NCI-H82 treated with DMSO at 0.1 percent for 48 hours (cell line): Measurements from ENCODE around the gene PTPRD.
A peak's percentile ranks its signal among the peaks of the same experiment; 100 is the strongest.

ENCODE experiments used
- DNase-seq: peaks from one replicate; lab custom pipeline; 2025; ENCODE audit not compliant: unreplicated experiment; lab: John Stamatoyannopoulos, UW

PTPRD gene

GRCh38 chr9:8674536-8674935, 1938.3 kb downstream of the PTPRD start:
- DNase-seq, result peak; percentile 2

GRCh38 chr9:8673830-8674229, 1939.0 kb downstream of the PTPRD start:
- no peak for DNase-seq

GRCh38 chr9:8670751-8671150, 1942.1 kb downstream of the PTPRD start:
- DNase-seq, result no peak

- DNase-seq, result peak; percentile 26
These were observed 1944.1 kb downstream of the PTPRD start for GRCh38 chr9:8668751-8669150.

GRCh38 chr9:8668231-8668630, 1944.6 kb downstream of the PTPRD start:
- no peak for DNase-seq

- DNase-seq, result no peak
These were observed 1946.7 kb downstream of the PTPRD start for GRCh38 chr9:8666060-8666459.

- DNase-seq, result no peak
These were observed 1952.4 kb downstream of the PTPRD start for GRCh38 chr9:8660383-8660782.

GRCh38 chr9:8659108-8659507, 1953.7 kb downstream of the PTPRD start:
- no peak for DNase-seq

GRCh38 chr9:8655071-8655470, 1957.7 kb downstream of the PTPRD start:
- no peak for DNase-seq

- no peak for DNase-seq
These were observed 1958.9 kb downstream of the PTPRD start for GRCh38 chr9:8653855-8654254.

- no peak for DNase-seq
These were observed 1959.7 kb downstream of the PTPRD start for GRCh38 chr9:8653111-8653510.

- DNase-seq, result no peak
These were observed 1960.5 kb downstream of the PTPRD start for GRCh38 chr9:8652255-8652654.

- DNase-seq, result no peak
These were observed 1961.0 kb downstream of the PTPRD start for GRCh38 chr9:8651846-8652215.

- no peak for DNase-seq
These were observed 1961.5 kb downstream of the PTPRD start for GRCh38 chr9:8651070-8651845.

- DNase-seq, result no peak
These were observed 1963.0 kb downstream of the PTPRD start for GRCh38 chr9:8649807-8650206.

GRCh38 chr9:8649160-8649559, 1963.6 kb downstream of the PTPRD start:
- no peak for DNase-seq

- DNase-seq, result no peak
These were observed 1964.4 kb downstream of the PTPRD start for GRCh38 chr9:8648271-8648845.

- no peak for DNase-seq
These were observed 1965.0 kb downstream of the PTPRD start for GRCh38 chr9:8647824-8648223.

GRCh38 chr9:8644571-8644970, 1968.2 kb downstream of the PTPRD start:
- no peak for DNase-seq

- no peak for DNase-seq
These were observed 1968.9 kb downstream of the PTPRD start for GRCh38 chr9:8643896-8644295.

GRCh38 chr9:8643464-8643863, 1969.3 kb downstream of the PTPRD start:
- no peak for DNase-seq

- no peak for DNase-seq
These were observed 1972.0 kb downstream of the PTPRD start for GRCh38 chr9:8640761-8641160.

- no peak for DNase-seq
These were observed 1975.2 kb downstream of the PTPRD start for GRCh38 chr9:8637626-8638025.
